Measurements from ENCODE around the gene HP1BP3. TPM values are rescaled to one million over a fixed set of nuclear protein-coding genes. Genes with fewer than 3 reads are reported as not detected.
"Not testable (repeated sequence)": the region's sequence is repeated elsewhere in the genome, so short reads cannot be mapped to it uniquely, and the experiment has no call there.

HP1BP3 gene, protein sequence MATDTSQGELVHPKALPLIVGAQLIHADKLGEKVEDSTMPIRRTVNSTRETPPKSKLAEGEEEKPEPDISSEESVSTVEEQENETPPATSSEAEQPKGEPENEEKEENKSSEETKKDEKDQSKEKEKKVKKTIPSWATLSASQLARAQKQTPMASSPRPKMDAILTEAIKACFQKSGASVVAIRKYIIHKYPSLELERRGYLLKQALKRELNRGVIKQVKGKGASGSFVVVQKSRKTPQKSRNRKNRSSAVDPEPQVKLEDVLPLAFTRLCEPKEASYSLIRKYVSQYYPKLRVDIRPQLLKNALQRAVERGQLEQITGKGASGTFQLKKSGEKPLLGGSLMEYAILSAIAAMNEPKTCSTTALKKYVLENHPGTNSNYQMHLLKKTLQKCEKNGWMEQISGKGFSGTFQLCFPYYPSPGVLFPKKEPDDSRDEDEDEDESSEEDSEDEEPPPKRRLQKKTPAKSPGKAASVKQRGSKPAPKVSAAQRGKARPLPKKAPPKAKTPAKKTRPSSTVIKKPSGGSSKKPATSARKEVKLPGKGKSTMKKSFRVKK
- polyA plus RNA-seq (ENCODE audit: insufficient read length in 4 of 4), result 100 to 1,000 TPM; 264 to 378 (median 282) TPM

DNA sequence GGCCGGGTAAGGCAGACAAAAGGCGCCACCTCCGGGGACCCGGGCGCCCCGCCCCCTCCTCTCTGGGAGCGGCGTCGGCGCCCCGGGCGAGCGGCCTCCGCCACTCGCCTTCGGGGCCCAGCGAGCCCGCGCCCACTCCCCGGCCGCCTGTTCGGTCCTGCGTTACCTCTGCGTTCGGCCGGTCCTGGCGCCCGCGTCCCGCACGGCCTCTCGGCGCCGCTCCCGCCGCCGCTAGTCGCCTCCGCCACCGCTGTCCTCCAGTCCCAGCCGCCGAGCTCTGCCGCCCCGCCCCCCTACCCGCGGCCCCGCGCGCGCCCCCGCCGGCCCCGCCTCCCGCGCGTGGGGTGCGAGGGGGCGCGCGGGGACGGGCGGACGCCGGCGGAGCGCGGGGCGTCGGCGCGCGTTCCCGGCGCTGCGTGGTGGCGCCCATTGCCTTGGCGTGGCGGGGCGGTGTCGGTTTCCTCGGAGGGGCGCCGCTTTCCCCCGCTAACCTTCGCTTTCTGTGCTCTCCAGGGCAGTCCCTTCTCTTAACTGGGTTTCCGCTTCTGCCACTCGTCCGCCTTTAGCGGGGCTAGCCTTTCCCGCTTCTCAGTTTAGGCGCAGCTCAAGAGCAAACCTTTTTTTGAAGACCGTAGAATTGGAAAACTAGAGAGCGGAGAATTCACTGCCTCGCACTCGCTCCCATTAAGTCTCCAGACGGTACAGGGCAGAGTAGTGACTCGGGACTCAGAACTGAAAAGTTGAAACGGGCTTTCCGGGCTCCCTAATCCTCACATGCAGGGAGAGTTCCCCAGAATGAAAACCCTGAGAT is at the start of gene HP1BP3:
Gene HP1BP3, minus strand, starts transcription at position 279 of the 811 bp plus-strand sequence. CDS start 6,867 bp downstream, outside the sequence.
- peak in 3 of 4 donors; percentile 49 to 63 (median 51) for DNase-seq (ENCODE audit: low read depth in 4 of 4, low spot score in 3 of 4)

DNA sequence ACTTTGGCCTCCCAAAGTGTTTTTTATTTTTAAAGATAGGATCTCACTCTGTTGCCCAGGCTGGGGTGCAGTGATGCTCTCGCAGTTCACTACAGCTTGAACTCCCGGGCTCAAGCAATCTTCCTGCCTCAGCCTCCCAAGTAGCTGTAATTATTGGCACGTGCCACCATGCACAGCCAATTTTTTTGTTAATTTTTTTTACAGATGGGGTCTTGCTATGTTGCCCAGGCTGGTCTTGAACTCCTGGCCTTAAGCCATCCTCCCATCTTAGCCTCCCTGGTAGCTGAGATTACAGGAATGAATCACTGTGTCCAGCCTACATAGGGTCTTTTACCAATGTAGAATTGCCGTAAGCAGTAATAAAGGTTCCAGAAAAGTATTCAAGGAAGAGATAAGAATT is 49.1 kb upstream of the HP1BP3 start:
- DNase-seq (ENCODE audit: low read depth in 4 of 4, low spot score in 3 of 4), result no peak

DNA sequence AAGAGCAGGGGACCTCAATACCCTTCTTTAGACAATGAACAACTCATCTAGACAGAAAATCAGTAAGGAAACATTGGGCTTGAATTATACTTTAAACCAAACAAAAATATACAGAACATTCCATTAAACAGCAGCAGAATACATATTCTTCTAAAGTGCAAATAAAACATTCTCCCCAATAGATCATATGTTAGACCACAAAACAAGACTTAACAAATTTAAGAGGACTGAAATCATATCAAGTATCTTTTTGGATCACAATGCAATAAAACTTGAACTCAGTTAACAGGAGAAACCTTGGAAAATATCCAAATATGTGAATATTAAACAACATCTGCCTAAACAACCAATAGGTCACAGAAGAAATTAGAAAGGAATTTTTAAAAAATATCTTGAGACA is 47.7 kb upstream of the HP1BP3 start:
- DNase-seq (ENCODE audit: low read depth in 4 of 4, low spot score in 3 of 4), result no peak

DNA sequence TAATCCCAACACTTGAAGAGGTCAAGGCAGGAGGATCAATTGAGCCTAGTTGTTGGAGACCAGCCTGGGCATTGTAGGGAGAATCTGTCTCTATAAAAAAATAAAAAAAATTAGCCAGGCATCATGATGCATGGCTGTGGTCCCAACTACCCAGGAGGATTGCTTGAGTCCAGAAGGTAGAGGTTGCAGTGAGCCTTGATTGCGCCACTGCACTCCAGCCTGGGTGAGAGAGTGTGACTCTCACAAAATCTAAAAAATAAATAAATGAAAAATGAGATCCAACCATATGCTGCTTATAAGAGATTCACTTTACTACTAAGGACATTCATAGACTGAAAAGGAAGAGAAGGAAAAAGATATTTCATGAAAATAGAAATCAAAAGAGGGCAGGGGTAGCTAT is 47.1 kb upstream of the HP1BP3 start:
- DNase-seq (ENCODE audit: low read depth in 4 of 4, low spot score in 3 of 4), result no peak

DNA sequence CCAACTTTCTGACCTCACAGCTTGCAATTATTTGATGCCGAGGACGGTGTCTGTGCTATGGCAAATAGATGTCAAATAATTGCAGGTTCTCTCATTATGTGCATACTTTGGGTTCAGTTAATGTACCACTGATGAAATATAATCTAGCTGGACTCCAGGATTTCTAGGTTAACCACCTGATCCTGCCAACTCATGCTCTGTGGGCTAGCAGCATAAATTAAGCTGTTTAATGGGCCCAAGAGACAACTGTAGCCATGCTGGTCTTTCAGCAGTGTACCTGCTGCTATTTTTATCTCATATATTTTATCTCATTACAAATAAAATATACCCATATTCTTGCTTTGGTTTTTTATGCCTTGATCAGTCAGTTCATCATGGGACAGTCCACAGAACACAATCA is 43.3 kb upstream of the HP1BP3 start:
- DNase-seq (ENCODE audit: low read depth in 4 of 4, low spot score in 3 of 4), result no peak

DNA sequence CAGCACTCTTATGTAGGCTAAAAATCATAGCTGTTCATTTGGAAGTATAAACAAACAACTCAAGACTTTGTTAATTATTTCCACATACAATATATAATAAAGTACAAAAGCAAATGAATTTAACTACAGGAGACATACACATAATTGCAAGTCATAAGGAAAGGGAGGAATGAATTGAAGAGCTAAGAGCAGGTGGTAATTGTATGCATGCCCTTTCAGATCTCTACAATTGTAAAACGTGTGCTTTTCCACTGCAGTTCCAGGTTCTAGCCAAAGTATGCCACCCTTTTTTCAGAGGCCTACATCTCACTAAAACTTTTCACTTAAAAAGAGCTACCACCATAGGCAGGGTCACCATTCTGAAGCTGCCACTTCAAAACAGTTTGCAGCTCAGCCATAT is 42.8 kb upstream of the HP1BP3 start:
- no peak for DNase-seq (ENCODE audit: low read depth in 4 of 4, low spot score in 3 of 4)

DNA sequence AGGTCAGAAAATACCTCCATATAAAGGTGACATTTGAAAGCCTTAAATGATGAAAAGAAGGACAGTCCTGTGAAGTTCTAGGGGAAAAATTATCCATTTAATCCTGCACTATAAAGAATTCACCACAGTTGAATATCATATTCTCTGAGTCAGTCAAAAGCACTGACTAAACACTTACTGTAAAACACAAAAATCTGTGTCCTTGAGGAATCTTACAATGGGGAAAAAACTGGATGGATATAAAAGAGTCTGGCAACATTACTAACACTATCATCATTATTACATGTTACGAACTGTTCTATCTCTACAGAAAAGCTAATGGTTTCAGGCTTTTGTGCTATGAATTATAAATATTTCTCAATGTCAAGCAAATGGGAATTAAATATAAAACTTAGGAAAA is 42.4 kb upstream of the HP1BP3 start:
- no peak for DNase-seq (ENCODE audit: low read depth in 4 of 4, low spot score in 3 of 4)

DNA sequence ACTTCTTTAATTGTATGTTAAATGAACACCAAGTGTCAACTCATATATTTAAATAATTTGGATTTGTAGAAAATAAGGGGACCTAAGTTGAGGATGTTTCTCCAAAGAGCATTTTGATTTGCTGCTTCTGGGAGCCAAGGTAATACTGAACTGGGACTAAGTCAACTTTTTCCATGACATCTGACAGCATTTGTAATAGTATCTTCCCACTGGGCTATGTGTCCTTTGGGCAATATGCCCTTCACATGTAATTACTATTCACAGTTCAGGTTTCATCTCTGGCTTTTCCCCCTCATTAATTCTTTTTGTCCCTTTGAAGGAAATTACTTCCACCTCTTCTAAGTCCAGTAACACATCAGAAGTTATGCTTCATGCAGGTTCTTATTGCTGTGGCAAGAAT is 36.7 kb upstream of the HP1BP3 start:
- DNase-seq (ENCODE audit: low read depth in 4 of 4, low spot score in 3 of 4), result no peak

DNA sequence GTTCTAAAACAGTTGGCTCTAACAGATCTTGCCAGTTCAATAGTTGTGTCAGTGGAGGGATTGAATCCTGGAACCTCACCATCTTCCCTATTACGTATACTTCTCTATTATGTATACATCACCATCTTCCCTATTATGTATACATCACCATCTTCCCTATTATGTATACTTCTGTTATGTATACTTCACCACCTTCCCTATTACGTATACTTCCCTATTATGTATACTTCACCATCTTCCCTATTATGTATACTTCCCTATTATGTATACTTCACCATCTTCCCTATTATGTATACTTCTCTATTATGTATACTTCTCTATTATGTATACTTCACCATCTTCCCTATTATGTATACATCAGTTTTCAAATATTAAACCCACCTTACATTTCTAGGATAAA is 34.4 kb upstream of the HP1BP3 start:
- DNase-seq (ENCODE audit: low read depth in 4 of 4, low spot score in 3 of 4), result no peak

DNA sequence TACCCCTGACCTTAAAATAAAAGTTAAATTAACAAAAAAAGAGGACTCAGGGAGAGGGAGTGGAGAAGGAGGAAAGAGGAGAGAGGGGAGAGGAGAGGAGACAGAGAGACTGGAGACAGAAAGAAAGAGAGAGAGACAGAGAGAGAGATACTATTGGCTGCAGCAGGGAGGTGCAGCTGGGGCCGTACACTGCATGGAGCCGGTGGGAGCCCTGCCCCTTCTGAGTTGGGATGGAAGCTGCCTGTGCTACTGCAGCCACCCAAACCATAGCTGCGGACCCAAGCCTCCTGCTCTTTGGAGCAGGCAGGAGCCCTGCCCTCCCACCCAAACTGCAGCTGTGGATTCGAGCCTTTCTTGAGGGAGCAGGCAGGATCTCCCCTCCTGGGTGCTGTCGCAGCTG is 32.7 kb upstream of the HP1BP3 start:
- no peak for DNase-seq (ENCODE audit: low read depth in 4 of 4, low spot score in 3 of 4)

DNA sequence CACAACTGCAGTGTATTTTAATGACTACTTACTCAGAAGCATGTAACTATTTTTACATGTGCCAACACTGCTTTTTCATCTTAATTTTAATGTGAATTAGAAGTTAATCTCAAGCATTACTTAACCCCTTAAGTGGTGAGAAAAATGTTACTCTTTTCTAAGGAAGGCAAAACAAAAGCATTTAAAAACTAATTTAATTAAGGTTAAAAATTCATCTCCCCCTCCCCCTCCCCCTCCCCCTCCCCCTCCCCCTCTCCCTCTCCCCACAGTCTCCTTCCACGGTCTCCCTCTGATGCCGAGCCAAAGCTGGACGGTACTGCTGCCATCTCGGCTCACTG is 27.4 kb upstream of the HP1BP3 start:
- DNase-seq (ENCODE audit: low read depth in 4 of 4, low spot score in 3 of 4), result no peak

DNA sequence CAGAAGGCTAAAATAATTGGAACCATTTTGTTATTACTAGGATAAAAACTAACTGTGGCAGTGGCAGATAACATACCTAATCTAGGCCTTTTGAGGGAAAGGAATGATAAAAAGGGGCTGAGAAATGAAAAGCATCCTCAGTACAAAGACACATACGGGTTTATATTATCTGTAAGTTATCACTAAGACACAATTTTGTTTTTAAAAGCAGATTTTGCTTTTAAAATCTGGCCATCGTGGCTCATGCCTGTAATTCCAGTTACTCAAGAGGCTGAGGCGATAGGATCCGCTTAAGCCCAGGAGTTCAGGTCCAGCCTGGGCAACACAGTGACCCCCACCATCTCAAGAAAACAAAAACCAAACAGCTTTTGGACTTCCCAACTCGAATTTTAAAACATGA is 24.8 kb upstream of the HP1BP3 start:
- no peak for DNase-seq (ENCODE audit: low read depth in 4 of 4, low spot score in 3 of 4)

DNA sequence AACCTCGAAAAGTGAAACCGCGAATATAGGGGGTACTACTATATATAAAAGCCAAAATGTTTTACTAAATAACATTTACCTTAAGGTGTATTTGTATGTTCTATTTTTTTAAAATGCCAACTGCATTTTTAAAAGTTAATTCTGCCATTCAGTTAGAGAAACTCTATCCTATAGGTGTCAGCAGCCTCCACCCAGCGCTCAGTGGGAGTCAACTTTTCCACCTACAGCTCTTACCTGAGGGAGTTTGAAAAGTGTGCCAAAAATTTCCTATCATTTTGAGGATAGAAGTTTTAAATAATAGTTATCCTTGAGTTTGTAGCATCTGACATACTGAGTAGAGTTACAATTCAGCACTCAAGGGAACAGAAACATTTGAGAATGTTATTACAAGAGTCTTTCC is 6.1 kb upstream of the HP1BP3 start:
- no peak for DNase-seq (ENCODE audit: low read depth in 4 of 4, low spot score in 3 of 4)

DNA sequence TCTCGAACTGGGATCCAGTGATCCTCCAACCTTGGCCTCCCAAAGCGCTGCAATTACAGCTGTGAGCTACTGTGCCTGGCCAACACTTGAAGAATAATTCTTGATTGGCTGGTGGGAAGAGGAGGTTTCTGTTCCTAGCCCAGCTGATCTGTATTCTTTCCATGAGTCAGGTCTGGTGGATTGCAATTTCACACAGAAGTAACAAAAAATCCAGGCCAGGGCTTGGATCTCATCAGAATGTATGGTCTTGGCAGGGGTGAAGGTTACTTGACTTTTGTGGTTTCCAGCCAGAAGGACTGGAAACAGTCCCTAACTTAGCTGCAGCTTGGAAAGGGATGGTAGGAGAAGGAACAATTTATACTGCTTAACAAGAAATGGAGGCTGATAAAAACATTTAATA is 5.1 kb upstream of the HP1BP3 start:
- DNase-seq (ENCODE audit: low read depth in 4 of 4, low spot score in 3 of 4), result no peak

DNA sequence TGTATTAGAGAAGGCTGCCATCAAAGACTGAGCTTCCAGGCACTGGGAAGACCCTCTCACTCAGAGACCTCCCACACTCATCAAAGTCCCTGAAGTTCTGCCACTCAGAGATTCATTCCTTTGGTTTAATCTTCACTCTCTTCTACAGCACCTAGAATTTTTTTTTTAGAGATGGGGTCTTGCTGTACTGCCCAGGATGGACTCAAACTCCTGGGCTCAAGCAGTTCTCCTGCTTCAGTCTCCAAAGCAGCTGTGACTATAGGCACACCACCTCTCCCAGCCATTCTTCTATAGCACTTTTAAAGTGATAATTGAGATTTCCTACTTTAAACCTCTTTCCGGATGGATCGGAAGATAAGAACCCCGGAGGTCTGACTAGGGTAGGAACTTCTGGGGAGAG is 3.7 kb upstream of the HP1BP3 start:
- no peak for DNase-seq (ENCODE audit: low read depth in 4 of 4, low spot score in 3 of 4)

DNA sequence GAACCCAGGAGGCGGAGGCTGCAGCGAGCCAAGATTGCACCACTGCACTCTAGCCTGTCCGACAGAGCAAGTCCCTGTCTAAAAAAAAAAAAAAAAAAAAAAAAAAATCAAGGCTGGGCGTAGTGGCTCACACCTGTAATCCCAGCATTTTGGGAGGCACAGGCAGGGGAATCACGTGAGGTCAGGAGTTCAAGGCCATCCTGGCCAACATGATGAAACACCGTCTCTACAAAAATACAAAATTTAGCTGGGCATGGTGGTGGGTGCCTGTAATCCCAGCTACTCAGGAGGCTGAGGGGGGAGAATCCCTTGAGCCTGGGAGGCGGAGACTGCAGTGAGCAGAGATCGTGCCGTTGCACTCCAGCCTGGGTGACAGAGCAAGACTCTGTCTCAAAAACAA is 2.5 kb upstream of the HP1BP3 start:
- not testable (repeated sequence) for DNase-seq (ENCODE audit: low read depth in 4 of 4, low spot score in 3 of 4)

DNA sequence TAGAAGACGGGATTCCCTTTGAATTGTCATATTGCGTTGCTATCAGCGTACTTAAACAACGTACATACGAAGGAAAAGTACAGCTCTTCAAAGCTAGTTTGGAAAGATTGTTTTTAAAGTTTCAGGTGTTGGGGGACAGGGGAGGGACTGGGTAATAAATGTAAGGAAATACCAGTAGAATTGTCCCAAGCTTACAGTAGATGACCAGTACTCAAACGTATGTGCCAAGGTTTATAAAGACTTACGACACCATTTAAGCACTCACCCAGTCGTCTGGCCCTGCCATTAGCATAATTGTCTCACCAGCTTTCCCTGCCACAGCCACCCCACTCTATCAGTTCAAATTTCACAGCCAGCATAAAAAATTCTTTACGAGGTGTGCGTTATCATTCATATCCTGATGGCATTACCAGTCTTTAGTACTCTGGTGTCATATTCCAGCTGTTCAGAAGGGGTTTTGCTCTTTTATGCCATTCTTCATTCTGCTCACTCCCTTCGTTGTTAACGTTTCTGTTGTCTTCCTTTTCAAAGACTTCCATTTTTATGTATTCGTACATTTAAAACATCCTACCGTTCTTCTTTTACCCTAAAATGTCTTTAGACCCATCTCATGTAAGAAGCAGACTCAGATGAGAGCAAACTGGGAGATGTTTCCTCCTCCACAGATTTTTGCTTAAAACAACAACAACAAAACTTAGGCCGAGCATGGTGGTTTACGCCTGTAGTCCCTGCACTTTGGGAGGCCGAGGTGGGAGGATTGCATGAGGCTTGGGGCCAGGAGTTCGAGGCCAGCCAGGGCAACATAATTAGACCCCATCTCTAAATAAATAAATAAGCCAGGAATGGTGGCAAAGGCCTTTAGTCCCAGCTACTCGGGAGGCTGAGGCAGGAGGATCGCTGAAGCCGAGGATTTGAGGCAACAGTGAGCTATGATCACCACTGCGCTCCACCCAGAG is 1.0 kb upstream of the HP1BP3 start:
- peak in 1 of 4 donors; percentile 11 for DNase-seq (ENCODE audit: low read depth in 4 of 4, low spot score in 3 of 4)

DNA sequence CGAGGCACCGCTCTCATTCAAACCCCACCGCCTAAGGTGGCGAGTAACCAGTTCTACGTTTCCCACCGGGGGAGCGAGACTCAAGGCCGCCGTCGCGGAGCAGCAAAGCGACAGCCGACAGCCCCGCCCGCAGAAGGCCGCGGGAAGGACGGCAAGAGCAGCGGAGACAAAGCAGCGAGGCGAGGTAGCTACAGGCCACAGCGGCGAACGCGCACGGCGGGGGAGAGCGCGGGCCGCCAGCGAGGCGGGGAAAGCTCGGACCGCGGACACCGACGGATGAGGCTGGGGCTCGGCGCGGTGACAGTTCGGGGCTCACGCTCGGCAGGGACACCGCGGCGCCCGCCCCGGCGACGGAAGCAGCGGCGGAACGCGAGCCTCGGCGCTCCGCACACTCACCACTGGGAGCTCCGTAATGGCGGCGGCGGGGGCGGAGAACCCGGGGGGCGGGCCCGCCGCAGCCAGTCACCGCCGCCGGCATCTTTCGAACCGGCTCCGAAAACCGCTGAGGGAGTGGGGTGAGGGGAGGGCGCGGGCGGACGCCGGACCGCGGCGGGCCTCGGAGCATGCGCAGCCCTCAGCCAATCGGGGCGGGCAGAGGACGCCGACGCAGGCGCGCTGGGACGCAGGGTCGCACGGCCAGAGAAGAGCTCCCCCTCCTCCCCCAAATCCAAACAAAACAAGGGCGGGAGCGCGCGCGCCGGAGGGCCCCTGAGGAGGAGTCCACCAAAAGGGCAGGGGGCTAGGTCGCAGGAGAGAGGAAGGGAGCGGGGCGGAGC is 666 bp downstream of the HP1BP3 start:
- DNase-seq (ENCODE audit: low read depth in 4 of 4, low spot score in 3 of 4), result peak; percentile 84 to 95 (median 92)

DNA sequence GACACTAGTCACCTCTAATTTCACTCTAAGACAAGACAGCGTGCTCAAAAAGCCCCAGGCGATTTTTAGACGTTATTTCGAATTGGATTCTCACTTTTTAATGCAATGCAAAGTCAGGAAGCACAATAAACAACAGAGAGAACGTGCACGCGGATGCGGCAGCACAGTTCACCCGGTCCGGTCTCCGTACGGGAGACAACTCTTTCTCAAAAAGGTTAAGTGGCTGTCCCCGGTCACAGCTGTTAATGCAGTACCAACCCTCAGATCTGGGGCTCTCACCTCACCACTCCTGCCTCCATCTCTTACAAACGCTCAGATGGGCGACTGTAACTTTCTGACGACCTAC is 1.2 kb downstream of the HP1BP3 start:
- no peak for DNase-seq (ENCODE audit: low read depth in 4 of 4, low spot score in 3 of 4)

DNA sequence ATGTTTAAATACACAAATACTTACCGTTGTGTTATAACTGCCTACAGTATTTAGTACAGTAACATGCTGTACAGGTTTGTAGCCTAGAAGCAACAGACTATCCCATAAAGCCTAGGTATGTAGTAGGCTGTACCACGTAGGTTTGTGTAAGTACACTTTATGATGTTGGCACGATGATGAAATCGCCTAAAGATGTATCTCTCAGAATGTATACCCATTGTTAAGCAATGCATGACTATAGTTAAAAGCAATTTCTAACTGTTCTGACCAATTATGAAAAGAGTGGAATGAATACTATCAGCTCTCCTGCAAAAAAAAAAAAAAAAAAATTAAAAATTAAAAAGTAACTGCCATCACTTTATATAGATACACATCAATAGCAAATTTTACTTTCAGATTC is 11.4 kb downstream of the HP1BP3 start:
- DNase-seq (ENCODE audit: low read depth in 4 of 4, low spot score in 3 of 4), result no peak

All from left renal pelvis (tissue), 4 donors.